Measurements from ENCODE around the gene HELLS. TPM values are rescaled to one million over a fixed set of nuclear protein-coding genes. Genes with fewer than 3 reads are reported as not detected.

HELLS gene
- total RNA-seq, 2 donors from 2014 or later, result 12.4 to 22.1 TPM

Other genes starting within 250 kb of the HELLS start
- 10 to 100 TPM; 15.3 to 22.4 TPM for gene NOC3L, start 182.8 kb upstream of the HELLS start, total RNA-seq
- gene TBC1D12, start 143.2 kb upstream of the HELLS start, total RNA-seq, result 1 to 10 TPM; 1.3 to 1.9 TPM
- gene CYP2C18, start 137.9 kb downstream of the HELLS start, total RNA-seq, result not detected
- not detected for gene CYP2C19, start 216.9 kb downstream of the HELLS start, total RNA-seq

Measured in T-helper 17 cell (primary cell).